ENCODE measurements around the gene IGSF21. TPM values are rescaled to one million over a fixed set of nuclear protein-coding genes. Genes with fewer than 3 reads are reported as not detected.
A peak's percentile ranks its signal among the peaks of the same experiment; 100 is the strongest.

The IGSF21 gene
- total RNA-seq, 1 donor from 2014 or later = 4.4 TPM

GRCh38 chr1:18121072-18121820 lies 13.6 kb downstream of the IGSF21 start:
- TF ChIP-seq, protein P1, sequence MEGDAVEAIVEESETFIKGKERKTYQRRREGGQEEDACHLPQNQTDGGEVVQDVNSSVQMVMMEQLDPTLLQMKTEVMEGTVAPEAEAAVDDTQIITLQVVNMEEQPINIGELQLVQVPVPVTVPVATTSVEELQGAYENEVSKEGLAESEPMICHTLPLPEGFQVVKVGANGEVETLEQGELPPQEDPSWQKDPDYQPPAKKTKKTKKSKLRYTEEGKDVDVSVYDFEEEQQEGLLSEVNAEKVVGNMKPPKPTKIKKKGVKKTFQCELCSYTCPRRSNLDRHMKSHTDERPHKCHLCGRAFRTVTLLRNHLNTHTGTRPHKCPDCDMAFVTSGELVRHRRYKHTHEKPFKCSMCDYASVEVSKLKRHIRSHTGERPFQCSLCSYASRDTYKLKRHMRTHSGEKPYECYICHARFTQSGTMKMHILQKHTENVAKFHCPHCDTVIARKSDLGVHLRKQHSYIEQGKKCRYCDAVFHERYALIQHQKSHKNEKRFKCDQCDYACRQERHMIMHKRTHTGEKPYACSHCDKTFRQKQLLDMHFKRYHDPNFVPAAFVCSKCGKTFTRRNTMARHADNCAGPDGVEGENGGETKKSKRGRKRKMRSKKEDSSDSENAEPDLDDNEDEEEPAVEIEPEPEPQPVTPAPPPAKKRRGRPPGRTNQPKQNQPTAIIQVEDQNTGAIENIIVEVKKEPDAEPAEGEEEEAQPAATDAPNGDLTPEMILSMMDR (IDR thresholded peaks at IDR 0.05; ENCODE audit: unreplicated experiment) = no peak
- no peak overlapping the region for H3K27ac Mint-ChIP-seq (ENCODE audit: unreplicated experiment)
- peaks cover 13% of the 10 kb centered on the region for H3K4me1 Mint-ChIP-seq (ENCODE audit: unreplicated experiment)
- peaks cover 8% of the 10 kb centered on the region for H3K27me3 Mint-ChIP-seq (ENCODE audit: unreplicated experiment)
- no peak overlapping the region for H3K4me3 Mint-ChIP-seq (ENCODE audit: unreplicated experiment)
- no peaks in the 10 kb centered on the region for H3K36me3 Mint-ChIP-seq (ENCODE audit: low read depth, unreplicated experiment)
- DNase-seq (ENCODE audit: low spot score) = no peak
- no peaks in the 10 kb centered on the region for H3K9me3 Mint-ChIP-seq (ENCODE audit: unreplicated experiment)

GRCh38 chr1:18123467-18123992 lies 15.9 kb downstream of the IGSF21 start:
- DNase-seq (ENCODE audit: low spot score) = no peak
- no peak overlapping the region for H3K27ac Mint-ChIP-seq (ENCODE audit: unreplicated experiment)
- H3K4me3 Mint-ChIP-seq (ENCODE audit: unreplicated experiment) = peak overlapping the region; percentile 49
- H3K36me3 Mint-ChIP-seq (ENCODE audit: low read depth, unreplicated experiment) = no peaks in the 10 kb centered on the region
- H3K9me3 Mint-ChIP-seq (ENCODE audit: unreplicated experiment) = no peaks in the 10 kb centered on the region
- peaks cover 7% of the 10 kb centered on the region for H3K4me1 Mint-ChIP-seq (ENCODE audit: unreplicated experiment)
- TF ChIP-seq, protein P1 (IDR thresholded peaks at IDR 0.05; ENCODE audit: unreplicated experiment) = no peak
- peaks cover 10% of the 10 kb centered on the region for H3K27me3 Mint-ChIP-seq (ENCODE audit: unreplicated experiment)

DNA sequence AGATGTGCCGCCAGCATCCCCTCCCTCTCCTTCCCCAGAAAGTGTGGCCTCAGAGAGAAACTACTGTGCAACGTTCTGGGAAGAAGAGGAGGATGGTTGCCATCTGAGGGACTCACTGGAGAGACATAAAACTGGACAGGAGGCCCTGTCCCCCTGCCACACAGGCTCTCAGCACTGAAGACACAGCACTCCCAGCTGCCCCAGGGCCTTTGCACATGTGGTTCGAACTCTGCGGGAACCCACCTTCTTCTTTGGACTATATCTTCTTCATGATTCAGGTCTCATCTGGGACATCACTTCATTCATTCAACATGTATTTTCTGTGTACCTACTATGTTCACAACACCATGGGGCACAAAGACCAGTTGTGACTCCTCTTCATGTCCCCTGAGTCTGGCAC lies 17.4 kb downstream of the IGSF21 start:
- peaks cover 6% of the 10 kb centered on the region for H3K27me3 Mint-ChIP-seq (ENCODE audit: unreplicated experiment)
- TF ChIP-seq, protein P1 (IDR thresholded peaks at IDR 0.05; ENCODE audit: unreplicated experiment) = no peak
- H3K4me1 Mint-ChIP-seq (ENCODE audit: unreplicated experiment) = peaks cover 4% of the 10 kb centered on the region
- no peaks in the 10 kb centered on the region for H3K9me3 Mint-ChIP-seq (ENCODE audit: unreplicated experiment)
- no peak overlapping the region for H3K27ac Mint-ChIP-seq (ENCODE audit: unreplicated experiment)
- DNase-seq (ENCODE audit: low spot score) = no peak
- no peak overlapping the region for H3K4me3 Mint-ChIP-seq (ENCODE audit: unreplicated experiment)
- no peaks in the 10 kb centered on the region for H3K36me3 Mint-ChIP-seq (ENCODE audit: low read depth, unreplicated experiment)

DNA sequence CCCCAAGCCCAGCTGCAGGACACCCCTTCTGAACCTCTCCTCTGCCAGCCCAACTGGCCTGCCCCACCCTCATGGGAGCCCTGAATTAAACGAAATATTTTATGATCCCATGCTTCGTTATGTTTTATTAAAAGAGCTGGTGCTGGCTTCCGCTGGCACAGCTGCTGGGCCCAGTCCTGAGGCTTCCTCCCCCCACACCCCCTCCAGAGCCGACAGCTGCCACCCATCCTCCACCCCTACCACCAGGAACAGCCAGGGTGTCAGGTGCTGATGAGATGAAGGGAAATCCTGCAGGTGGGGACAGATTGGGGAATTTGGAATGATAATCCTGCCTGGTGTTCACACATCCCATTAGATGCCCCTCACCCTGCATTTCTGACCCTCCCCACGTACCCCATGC lies 19.0 kb downstream of the IGSF21 start:
- H3K36me3 Mint-ChIP-seq (ENCODE audit: low read depth, unreplicated experiment) = no peaks in the 10 kb centered on the region
- H3K9me3 Mint-ChIP-seq (ENCODE audit: unreplicated experiment) = no peaks in the 10 kb centered on the region
- no peak overlapping the region for H3K4me3 Mint-ChIP-seq (ENCODE audit: unreplicated experiment)
- peaks cover 6% of the 10 kb centered on the region for H3K27me3 Mint-ChIP-seq (ENCODE audit: unreplicated experiment)
- TF ChIP-seq, protein P1 (IDR thresholded peaks at IDR 0.05; ENCODE audit: unreplicated experiment) = no peak
- no peak for DNase-seq (ENCODE audit: low spot score)
- no peak overlapping the region for H3K27ac Mint-ChIP-seq (ENCODE audit: unreplicated experiment)
- H3K4me1 Mint-ChIP-seq (ENCODE audit: unreplicated experiment) = peaks cover 3% of the 10 kb centered on the region

GRCh38 chr1:18128298-18128697 lies 20.7 kb downstream of the IGSF21 start:
- no peak for DNase-seq (ENCODE audit: low spot score)
- H3K36me3 Mint-ChIP-seq (ENCODE audit: low read depth, unreplicated experiment) = no peaks in the 10 kb centered on the region
- H3K4me3 Mint-ChIP-seq (ENCODE audit: unreplicated experiment) = no peak overlapping the region
- H3K27ac Mint-ChIP-seq (ENCODE audit: unreplicated experiment) = no peak overlapping the region
- H3K9me3 Mint-ChIP-seq (ENCODE audit: unreplicated experiment) = no peaks in the 10 kb centered on the region
- TF ChIP-seq, protein P1 (IDR thresholded peaks at IDR 0.05; ENCODE audit: unreplicated experiment) = no peak
- H3K4me1 Mint-ChIP-seq (ENCODE audit: unreplicated experiment) = peaks cover 3% of the 10 kb centered on the region
- peaks cover 6% of the 10 kb centered on the region for H3K27me3 Mint-ChIP-seq (ENCODE audit: unreplicated experiment)
